HepG2 (cell line): Measurements from ENCODE around the gene U2AF2. TPM values are rescaled to one million over a fixed set of nuclear protein-coding genes. Genes with fewer than 3 reads are reported as not detected.

Source experiments
- ELF1 ChIP-seq: sonication (generic); formaldehyde crosslinking; IDR thresholded peaks from 2 replicates; pipeline ENCODE4 v1.4.0; 2020; ENCODE audit warnings: missing genetic modification reagents
- ERF ChIP-seq: IDR thresholded peaks from 2 replicates; pipeline ENCODE4 v1.6.1; 2018; ENCODE audit warnings: missing biosample characterization, missing genetic modification reagents
- GPBP1L1 ChIP-seq: sonication (generic); formaldehyde crosslinking; IDR thresholded peaks from 2 replicates; pipeline ENCODE4 v1.5.0; 2020; ENCODE audit warnings: mild to moderate bottlenecking, missing genetic modification reagents
- HNRNPLL ChIP-seq: fragments of 200-400 bp; formaldehyde crosslinking; IDR thresholded peaks from 2 replicates; pipeline ENCODE4 v1.6.1; 2017; ENCODE audit warnings: mild to moderate bottlenecking, low read depth, low read length; ENCODE audit not compliant: poor library complexity, severe bottlenecking
- HNRNPUL1 ChIP-seq: fragments of 200-400 bp; formaldehyde crosslinking; IDR thresholded peaks from 2 replicates; pipeline ENCODE4 v1.6.1; 2017; ENCODE audit warnings: low read depth, mild to moderate bottlenecking, low read length, moderate library complexity
- KDM4B ChIP-seq: sonication (generic); formaldehyde crosslinking; IDR thresholded peaks from 2 replicates; pipeline ENCODE4 v1.4.0; 2020; ENCODE audit warnings: missing genetic modification reagents
- MATR3 ChIP-seq: sonication (generic); formaldehyde crosslinking; IDR thresholded peaks from 2 replicates; pipeline ENCODE4 v1.4.0; 2020; ENCODE audit warnings: missing genetic modification reagents
- NFAT5 ChIP-seq: sonication (generic); formaldehyde crosslinking; IDR thresholded peaks from 2 replicates; pipeline ENCODE4 v1.4.0; 2020; ENCODE audit warnings: missing genetic modification reagents
- NFATC3 ChIP-seq: sonication (generic); formaldehyde crosslinking; IDR thresholded peaks from 2 replicates; pipeline ENCODE4 v1.5.1; 2020; ENCODE audit warnings: mild to moderate bottlenecking, missing genetic modification reagents
- NFYB ChIP-seq: sonication (generic); formaldehyde crosslinking; IDR thresholded peaks from 2 replicates; pipeline ENCODE4 v1.4.0; 2020; ENCODE audit warnings: missing genetic modification reagents
- SOX6 ChIP-seq, 2 experiments: fragments of 450-650 bp in 1 of 2; sonication (generic) in 1 of 2; formaldehyde crosslinking in 1 of 2; IDR thresholded peaks; 2 replicates each; pipeline versions ENCODE4 v1.4.0 to v1.6.1; 2017 to 2020; ENCODE audit warnings: antibody characterized with exemption in 1 of 2, mild to moderate bottlenecking in 1 of 2, missing genetic modification reagents in 1 of 2
- SRSF9 ChIP-seq: fragments of 200-400 bp; formaldehyde crosslinking; IDR thresholded peaks from 2 replicates; pipeline ENCODE4 v1.6.1; 2018; ENCODE audit warnings: borderline replicate concordance, mild to moderate bottlenecking, low read depth, low read length; ENCODE audit not compliant: insufficient read depth, poor library complexity, severe bottlenecking
- TAF1 ChIP-seq: sonication (generic); formaldehyde crosslinking; IDR thresholded peaks from 2 replicates; pipeline ENCODE4 v1.4.0; 2020; ENCODE audit warnings: missing genetic modification reagents
- ZFP1 ChIP-seq: IDR thresholded peaks from 2 replicates; pipeline ENCODE4 v1.6.1; 2016
- ZFP90 ChIP-seq: sonication (generic); formaldehyde crosslinking; IDR thresholded peaks from 2 replicates; pipeline ENCODE4 v1.8.0; 2022; ENCODE audit warnings: missing genetic modification reagents, mild to moderate bottlenecking, inconsistent platforms, borderline replicate concordance
- ZZZ3 ChIP-seq: sonication (generic); formaldehyde crosslinking; IDR thresholded peaks from 2 replicates; pipeline ENCODE4 v1.4.0; 2020; ENCODE audit warnings: missing genetic modification reagents, mild to moderate bottlenecking, borderline replicate concordance
- polyA plus RNA-seq, 8 experiments: library from polyadenylated mRNA; depleted of rRNA in 3 of 8; stranded (reverse) in 7 of 8; unstranded in 1 of 8; fragments of >200 nt; fragmentation: Illumina TruSeq in 4 of 8; extraction: Trizol in 4 of 8; gene quantifications; 2 replicates each; pipeline versions ENCODE4 v1.2.1 to v1.2.3, GENCODE V29; 2011 to 2016; ENCODE audit warnings: low read depth in 4 of 8, missing spikeins in 1 of 8, mixed read lengths in 1 of 8; ENCODE audit not compliant: insufficient read depth in 1 of 8
- total RNA-seq, 5 experiments: library from RNA; depleted of rRNA; stranded (reverse); fragments of >200 nt; fragmentation: Illumina TruSeq; extraction: Trizol; gene quantifications; 2 replicates each; pipeline ENCODE4 v1.2.3, GENCODE V29; 2016; ENCODE audit warnings: low read depth in 1 of 5
- TF ChIP-seq, protein P1 (sequence below): sonication (generic); formaldehyde crosslinking; IDR thresholded peaks from 2 replicates; pipeline ENCODE4 v1.5.1; 2020; ENCODE audit warnings: mild to moderate bottlenecking, missing genetic modification reagents, borderline replicate concordance
- TF ChIP-seq, protein P2 (sequence below): sonication (generic); formaldehyde crosslinking; IDR thresholded peaks from 2 replicates; pipeline ENCODE4 v1.5.0; 2020; ENCODE audit warnings: missing genetic modification reagents

Gene U2AF2
- total and polyA plus RNA-seq, 2 of the 13 experiments (the other 11 are each of a cell fraction or from before 2014, with no cell fraction given), result 84.3 to 124 TPM

DNA sequence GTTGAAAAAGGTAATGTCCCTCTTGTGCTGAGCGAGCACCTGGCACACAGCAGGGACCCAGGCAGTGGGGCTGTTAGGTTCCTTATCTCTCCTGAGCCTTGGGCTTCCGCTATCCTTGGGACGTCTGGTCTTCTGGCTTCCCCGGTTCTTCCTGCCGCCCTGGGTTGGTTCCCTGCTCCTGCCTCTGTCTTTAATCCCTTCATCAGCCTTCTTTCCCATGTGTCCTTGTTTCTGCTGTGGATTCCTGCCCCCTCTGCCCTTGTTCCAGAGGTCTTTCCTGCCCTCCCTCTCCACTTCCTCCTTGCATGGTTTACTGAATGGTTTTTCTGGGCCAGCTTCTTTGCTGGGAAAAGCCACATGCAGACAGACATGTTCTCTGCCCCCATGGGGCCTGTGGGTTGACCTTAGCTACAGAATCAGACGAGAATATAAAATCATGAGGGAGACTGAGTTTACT is 22.8 kb downstream of the U2AF2 start (continued):
- TF ChIP-seq, protein P1, sequence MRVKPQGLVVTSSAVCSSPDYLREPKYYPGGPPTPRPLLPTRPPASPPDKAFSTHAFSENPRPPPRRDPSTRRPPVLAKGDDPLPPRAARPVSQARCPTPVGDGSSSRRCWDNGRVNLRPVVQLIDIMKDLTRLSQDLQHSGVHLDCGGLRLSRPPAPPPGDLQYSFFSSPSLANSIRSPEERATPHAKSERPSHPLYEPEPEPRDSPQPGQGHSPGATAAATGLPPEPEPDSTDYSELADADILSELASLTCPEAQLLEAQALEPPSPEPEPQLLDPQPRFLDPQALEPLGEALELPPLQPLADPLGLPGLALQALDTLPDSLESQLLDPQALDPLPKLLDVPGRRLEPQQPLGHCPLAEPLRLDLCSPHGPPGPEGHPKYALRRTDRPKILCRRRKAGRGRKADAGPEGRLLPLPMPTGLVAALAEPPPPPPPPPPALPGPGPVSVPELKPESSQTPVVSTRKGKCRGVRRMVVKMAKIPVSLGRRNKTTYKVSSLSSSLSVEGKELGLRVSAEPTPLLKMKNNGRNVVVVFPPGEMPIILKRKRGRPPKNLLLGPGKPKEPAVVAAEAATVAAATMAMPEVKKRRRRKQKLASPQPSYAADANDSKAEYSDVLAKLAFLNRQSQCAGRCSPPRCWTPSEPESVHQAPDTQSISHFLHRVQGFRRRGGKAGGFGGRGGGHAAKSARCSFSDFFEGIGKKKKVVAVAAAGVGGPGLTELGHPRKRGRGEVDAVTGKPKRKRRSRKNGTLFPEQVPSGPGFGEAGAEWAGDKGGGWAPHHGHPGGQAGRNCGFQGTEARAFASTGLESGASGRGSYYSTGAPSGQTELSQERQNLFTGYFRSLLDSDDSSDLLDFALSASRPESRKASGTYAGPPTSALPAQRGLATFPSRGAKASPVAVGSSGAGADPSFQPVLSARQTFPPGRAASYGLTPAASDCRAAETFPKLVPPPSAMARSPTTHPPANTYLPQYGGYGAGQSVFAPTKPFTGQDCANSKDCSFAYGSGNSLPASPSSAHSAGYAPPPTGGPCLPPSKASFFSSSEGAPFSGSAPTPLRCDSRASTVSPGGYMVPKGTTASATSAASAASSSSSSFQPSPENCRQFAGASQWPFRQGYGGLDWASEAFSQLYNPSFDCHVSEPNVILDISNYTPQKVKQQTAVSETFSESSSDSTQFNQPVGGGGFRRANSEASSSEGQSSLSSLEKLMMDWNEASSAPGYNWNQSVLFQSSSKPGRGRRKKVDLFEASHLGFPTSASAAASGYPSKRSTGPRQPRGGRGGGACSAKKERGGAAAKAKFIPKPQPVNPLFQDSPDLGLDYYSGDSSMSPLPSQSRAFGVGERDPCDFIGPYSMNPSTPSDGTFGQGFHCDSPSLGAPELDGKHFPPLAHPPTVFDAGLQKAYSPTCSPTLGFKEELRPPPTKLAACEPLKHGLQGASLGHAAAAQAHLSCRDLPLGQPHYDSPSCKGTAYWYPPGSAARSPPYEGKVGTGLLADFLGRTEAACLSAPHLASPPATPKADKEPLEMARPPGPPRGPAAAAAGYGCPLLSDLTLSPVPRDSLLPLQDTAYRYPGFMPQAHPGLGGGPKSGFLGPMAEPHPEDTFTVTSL, result no peak
- no peak for TF ChIP-seq ERF (CRISPR knock-in tag)
- no peak for TF ChIP-seq NFAT5 (CRISPR knock-in tag)
- TF ChIP-seq KDM4B (CRISPR knock-in tag), result no peak
- no peak for TF ChIP-seq NFYB (CRISPR knock-in tag)
- no peak for TF ChIP-seq ZZZ3 (CRISPR knock-in tag)
- TF ChIP-seq ELF1 (CRISPR knock-in tag), result 0 out of 2 replicates have a peak, but pooled peaks have one; percentile 16
- TF ChIP-seq HNRNPLL, result no peak
- no peak for TF ChIP-seq SOX6 (IDR thresholded peaks at IDR 0.05)
- no peak for TF ChIP-seq SOX6 (CRISPR knock-in tag; IDR thresholded peaks at IDR 0.05)
- no peak for TF ChIP-seq ZFP1 (CRISPR knock-in tag)
- no peak for TF ChIP-seq HNRNPUL1
- TF ChIP-seq NFATC3 (CRISPR knock-in tag), result no peak
- no peak for TF ChIP-seq TAF1 (CRISPR knock-in tag)
- no peak for TF ChIP-seq MATR3
- TF ChIP-seq ZFP90 (CRISPR knock-in tag), result 0 out of 2 replicates have a peak, but pooled peaks have one; percentile 42
- no peak for TF ChIP-seq GPBP1L1 (CRISPR knock-in tag)
- no peak for TF ChIP-seq SRSF9
- TF ChIP-seq, protein P2, sequence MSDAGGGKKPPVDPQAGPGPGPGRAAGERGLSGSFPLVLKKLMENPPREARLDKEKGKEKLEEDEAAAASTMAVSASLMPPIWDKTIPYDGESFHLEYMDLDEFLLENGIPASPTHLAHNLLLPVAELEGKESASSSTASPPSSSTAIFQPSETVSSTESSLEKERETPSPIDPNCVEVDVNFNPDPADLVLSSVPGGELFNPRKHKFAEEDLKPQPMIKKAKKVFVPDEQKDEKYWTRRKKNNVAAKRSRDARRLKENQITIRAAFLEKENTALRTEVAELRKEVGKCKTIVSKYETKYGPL (CRISPR knock-in tag), result no peak
